HG03575 (cell line): ENCODE measurements around the gene ROBO1.

Source experiments
- ATAC-seq: cut with Tn5 transposase; IDR thresholded peaks from one replicate; pipeline ENCODE4 v1.9.1; 2021; ENCODE audit not compliant: unreplicated experiment, insufficient number of reproducible peaks, low FRiP score; ENCODE audit errors: extremely low read depth

The ROBO1 gene

DNA sequence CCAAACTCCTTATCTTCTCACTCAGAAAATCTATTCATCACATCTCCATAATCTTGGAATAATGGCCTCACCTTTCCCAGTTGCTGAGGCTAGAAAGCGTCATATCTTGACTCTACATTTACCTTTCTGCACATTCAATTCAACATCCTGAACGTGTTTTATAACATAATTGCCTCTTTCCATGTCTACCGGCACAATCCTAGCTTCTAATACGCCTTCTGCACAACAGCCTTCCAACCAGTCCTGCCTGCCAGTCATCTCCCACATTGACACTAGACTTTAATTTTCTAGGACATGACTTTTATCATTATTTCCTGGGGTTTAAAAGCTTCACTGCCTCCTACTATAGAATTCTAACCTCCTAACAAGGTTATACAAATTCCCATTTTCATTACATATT lies 906.6 kb downstream of the ROBO1 start:
- ATAC-seq, result no peak

- no peak for ATAC-seq
These were observed 907.2 kb downstream of the ROBO1 start for GRCh38 chr3:78860567-78860966.

- no peak for ATAC-seq
These were observed 908.9 kb downstream of the ROBO1 start for GRCh38 chr3:78858910-78859309.

- no peak for ATAC-seq
These were observed 909.6 kb downstream of the ROBO1 start for GRCh38 chr3:78858174-78858573.

DNA sequence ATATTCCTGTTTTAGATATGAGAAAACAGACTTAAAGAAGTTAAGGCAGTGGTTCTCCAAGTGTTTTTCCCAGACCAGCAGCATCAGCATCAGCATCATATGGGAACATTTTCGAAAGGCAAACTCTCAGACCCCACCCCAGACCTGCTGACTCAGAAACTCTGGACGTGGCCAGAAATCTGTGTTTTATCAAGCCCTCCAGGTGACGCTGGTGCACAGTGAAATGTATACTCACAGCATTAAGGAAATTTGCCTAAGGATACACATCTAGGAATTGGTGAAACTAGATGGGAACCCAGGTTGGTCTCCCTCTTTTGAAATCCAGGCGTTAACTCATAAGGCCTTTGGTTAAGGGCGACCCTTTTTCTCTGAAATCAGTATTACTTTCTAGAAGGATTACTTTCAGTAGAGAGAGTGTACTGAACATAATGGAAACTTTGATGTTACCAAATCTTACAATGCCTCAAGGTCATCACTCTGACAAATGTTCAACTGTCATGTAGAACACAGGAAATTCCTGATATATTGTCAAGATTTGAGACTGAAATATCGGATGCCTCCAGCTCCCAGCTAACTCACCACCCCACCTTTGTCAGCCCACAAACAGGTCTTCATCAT lies 910.2 kb downstream of the ROBO1 start:
- no peak for ATAC-seq

DNA sequence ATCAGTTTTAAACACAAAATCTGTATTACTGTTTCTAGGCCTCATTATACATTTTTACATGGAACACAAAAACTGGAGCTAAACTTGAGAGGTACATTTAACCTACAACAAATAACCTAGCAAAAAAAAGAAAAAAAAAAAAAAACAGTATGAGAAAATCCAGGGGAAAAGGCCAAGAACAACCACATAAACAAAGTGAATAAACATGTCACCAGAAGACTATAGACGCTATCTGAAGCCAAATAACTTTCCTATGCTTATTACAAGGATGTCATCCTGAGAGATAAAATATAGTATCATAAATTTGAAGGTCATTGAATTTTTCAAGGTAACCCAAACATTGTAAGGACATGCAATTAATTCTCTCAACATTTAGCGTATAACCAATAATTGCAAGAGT lies 911.6 kb downstream of the ROBO1 start:
- no peak for ATAC-seq

DNA sequence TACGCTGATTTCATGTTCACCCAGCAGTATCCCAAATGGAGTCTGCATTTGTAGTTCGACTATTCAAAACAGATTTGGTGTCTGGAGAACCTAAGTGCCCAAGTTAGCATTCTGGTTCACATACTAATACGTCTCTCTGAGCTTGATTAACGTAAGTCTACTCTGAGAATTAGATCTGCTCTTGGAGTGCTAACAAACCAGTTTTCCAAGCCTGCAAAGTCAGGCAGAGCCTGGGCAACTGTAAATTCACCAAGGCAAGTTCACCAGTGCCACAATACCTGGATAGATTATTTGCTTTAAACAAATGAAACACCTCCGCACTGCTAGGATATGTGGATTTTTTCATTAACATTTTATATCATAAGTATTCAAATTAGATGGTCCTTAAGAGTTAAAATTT lies 912.6 kb downstream of the ROBO1 start:
- no peak for ATAC-seq

GRCh38 chr3:78848392-78849288 lies 919.2 kb downstream of the ROBO1 start:
- ATAC-seq, result no peak

GRCh38 chr3:78847603-78848002 lies 920.2 kb downstream of the ROBO1 start:
- no peak for ATAC-seq

- ATAC-seq, result no peak
These were observed 920.6 kb downstream of the ROBO1 start for GRCh38 chr3:78847203-78847602.

DNA sequence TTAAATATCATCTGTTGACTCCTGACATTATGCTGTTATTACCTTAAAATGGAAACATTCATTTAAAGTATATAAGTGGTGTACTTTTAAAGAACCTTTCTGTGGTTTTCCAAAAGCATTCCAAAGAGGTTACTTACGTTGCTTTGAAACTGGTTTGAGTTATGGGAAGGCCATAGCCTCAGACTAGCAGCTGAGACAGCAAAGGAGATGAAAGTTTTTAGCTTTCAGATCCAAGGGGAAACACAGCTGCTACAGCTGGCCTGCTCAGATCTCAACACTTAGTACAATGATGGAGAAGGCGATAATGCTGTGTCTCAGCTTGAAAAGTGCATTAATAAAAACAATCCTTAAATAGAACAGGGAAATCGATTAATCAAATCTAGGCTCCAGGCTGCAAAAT lies 921.1 kb downstream of the ROBO1 start:
- ATAC-seq, result no peak

DNA sequence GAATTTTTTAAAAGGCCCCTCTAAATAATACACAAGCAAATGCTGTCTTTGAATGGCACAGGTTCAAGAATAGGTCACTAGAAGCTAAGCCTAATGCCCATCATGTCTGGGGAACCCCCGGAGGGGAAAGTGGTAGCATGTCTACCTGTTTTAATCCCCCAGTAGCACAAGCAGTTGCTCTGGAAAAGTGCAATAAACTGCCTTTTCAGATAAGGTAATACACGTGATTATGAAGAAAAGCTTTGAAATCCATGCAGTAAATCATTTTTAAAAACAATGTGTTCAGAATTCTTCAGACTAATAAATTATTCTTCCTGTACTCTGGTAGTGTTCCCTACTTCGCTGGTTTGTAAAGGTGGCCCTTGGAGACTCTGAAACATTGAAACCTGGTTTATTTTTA lies 922.2 kb downstream of the ROBO1 start:
- ATAC-seq, result no peak

DNA sequence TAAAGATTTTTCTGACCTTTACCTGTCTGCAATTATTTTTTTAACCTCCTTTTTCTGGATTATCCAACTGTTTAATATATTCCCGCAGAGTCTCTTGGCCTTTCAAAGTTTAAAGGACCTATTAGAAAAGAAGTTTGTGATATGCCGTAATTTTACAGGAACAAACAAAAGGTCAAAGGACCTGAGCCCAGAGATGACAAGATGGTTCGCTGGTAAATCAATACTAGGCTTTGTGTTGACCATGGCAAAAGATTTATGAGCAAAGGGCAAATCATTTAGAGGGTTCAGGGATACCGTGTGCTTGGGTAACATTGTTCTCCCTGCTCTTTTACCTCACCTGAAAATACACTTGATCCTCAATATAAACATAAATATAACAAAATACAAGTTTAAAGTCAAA lies 923.5 kb downstream of the ROBO1 start:
- ATAC-seq, result no peak

DNA sequence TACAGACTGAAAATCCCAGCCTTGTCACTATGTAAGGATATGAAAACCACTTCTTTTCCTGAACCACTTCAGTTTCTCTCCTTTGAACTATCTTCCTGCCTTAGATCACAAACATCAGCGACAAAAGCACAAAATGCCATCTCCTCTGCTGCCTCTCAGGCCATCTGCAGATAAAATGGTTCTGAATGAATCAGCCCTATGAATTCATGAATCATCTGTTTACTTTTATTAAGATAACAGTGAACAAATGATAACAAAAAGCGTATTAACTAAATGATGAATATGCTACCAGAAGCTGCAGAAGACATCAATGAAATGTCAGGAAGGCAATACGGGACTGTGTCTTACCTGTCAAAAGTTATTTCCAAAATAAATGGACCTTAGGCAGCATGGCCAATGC lies 928.1 kb downstream of the ROBO1 start:
- ATAC-seq, result no peak

DNA sequence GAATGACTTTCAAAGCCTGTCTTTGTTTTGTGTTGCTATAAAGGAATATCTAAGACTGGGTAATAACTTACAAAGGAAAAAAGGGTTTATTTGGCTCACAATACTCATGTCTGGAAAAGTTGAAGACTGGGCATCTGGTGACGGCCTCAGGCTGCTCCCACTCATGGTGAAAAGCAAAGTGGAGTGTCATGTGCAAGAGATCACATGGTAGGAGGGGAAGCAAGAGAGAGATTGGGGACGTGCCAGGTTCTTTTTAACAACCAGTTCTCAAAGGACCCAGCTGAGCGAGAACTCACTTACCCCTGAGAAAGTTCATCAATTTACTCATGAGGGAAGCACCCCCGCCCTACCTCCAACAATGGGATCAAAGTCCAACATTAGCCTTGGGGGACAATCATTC lies 929.4 kb downstream of the ROBO1 start:
- no peak for ATAC-seq

DNA sequence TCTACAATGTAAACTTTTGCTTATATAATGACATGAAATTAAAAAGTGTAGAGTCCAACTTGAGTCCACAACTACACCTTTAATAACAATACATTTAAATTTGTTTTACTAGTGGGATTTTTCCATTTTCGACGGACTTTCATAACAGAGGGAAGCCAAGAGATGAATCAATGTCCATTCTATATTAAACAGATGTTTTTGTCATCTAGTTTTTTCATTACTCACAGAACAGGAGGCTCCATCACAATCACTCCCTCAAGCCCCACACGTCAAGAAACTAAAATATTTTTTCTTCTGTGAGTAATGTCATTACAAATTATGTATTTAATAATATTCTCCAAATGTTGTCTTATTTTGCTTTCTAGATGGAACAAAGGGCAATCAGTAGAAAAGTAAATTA lies 932.9 kb downstream of the ROBO1 start:
- ATAC-seq, result no peak

DNA sequence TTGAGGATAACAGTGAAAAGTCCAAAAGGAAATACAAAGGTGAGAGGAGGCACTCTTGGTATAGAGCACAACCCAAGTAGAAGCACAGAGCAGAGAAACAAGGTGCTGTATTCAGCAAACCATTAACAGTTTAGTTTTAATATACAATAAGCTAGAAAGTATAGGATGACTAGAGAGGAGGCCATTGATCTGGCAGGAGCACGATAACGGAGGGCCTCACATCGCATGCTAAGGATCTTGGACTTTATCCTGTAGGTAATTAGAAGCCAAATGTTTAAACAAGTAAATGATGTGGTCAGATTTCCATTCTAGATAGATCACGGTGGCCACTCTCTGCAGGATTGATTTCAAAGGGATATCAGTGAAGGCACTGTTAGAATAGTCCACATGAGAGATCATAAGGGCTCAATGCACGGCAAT lies 935.0 kb downstream of the ROBO1 start:
- ATAC-seq, result no peak

DNA sequence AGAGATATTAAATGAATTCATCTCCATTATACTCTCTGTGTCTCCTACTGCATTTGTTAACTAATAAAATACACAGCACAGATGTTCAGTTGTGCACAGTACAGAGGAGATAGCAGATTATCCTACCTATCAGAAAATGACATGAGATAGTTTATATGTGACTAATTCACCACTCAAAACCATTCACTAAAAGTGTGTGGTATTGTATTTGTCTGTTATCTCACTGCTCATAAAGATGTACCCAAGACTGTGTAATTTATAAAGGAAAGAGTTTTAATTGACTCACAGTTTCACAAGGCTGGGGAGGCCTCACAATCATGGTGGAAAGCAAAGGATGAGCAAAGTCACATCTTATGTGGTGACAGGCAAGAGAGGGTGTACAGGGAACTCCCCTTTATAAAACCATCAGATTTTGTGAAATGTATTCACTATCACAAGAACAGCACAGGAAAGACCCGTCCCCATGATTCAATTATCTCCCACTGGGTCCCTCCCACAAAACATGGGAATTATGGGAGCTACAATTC lies 936.3 kb downstream of the ROBO1 start:
- no peak for ATAC-seq

- no peak for ATAC-seq
These were observed 937.3 kb downstream of the ROBO1 start for GRCh38 chr3:78830470-78830869.

GRCh38 chr3:78827618-78828017 lies 940.2 kb downstream of the ROBO1 start:
- ATAC-seq, result no peak
